H1 (cell line): ENCODE data around the gene MGAT5B. TPM values are rescaled to one million over a fixed set of nuclear protein-coding genes. Genes with fewer than 3 reads are reported as not detected.

Experiments
- CTCF ChIA-PET: fragments of 300-600 bp; sonication (Branson Sonifier 250); formaldehyde crosslinking; loops from one replicate; lab custom pipeline; 2021; ENCODE audit not compliant: partially characterized antibody; lab: Charles Lee
- POLR2A ChIA-PET: fragments of 300-600 bp; sonication (Branson Sonifier 250); formaldehyde crosslinking; loops from one replicate; lab custom pipeline; 2021; ENCODE audit warnings: inconsistent platforms; ENCODE audit not compliant: partially characterized antibody; lab: Charles Lee
- DNase-seq, 2 experiments: peaks; one replicate each; pipeline versions ENCODE4 v3.0.0 to v3.0.0-alpha.2; 2010 to 2022; ENCODE audit warnings: low spot score in 2 of 2, low read depth in 1 of 2, mixed read lengths in 1 of 2
- FAIRE-seq: peaks from 2 replicates; lab custom pipeline; 2011; peaks lifted over from hg19 to GRCh38; lab: Jason Lieb, UNC
- H2AFZ ChIP-seq: 2 replicates; pipeline ENCODE4 v1.8.1; 2012; ENCODE audit warnings: low read length, inconsistent platforms
- H2AK5ac ChIP-seq: 2 replicates; pipeline ENCODE4 v1.6.1; 2013; ENCODE audit warnings: low read depth, low read length
- H2BK120ac ChIP-seq: replicated peaks from 2 replicates; pipeline ENCODE3; 2013; ENCODE audit warnings: low read depth, low read length, inconsistent platforms
- H2BK12ac ChIP-seq: 2 replicates; pipeline ENCODE4 v1.6.1; 2013; ENCODE audit warnings: low read depth, low read length
- H2BK15ac ChIP-seq: 2 replicates; pipeline ENCODE4 v1.6.1; 2013; ENCODE audit warnings: low read length
- H2BK20ac ChIP-seq: 2 replicates; pipeline ENCODE4 v1.6.1; 2013; ENCODE audit warnings: low read length
- H2BK5ac ChIP-seq: 2 replicates; pipeline ENCODE4 v1.6.1; 2013; ENCODE audit warnings: low read depth, low read length
- H3K14ac ChIP-seq: 2 replicates; pipeline ENCODE4 v1.6.1; 2013; ENCODE audit warnings: inconsistent platforms; ENCODE audit not compliant: insufficient read length
- H3K18ac ChIP-seq: 2 replicates; pipeline ENCODE4 v1.6.1; 2013; ENCODE audit warnings: low read length; ENCODE audit errors: extremely low read depth
- H3K23ac ChIP-seq: 2 replicates; pipeline ENCODE4 v1.6.1; 2013; ENCODE audit warnings: inconsistent platforms; ENCODE audit not compliant: insufficient read length
- H3K23me2 ChIP-seq: 2 replicates; pipeline ENCODE4 v1.6.1; 2013; ENCODE audit warnings: low read depth, low read length
- H3K27ac ChIP-seq: 2 replicates; pipeline ENCODE4 v1.6.1; 2011; ENCODE audit warnings: low read depth, low read length, inconsistent platforms
- H3K27me3 ChIP-seq, 4 experiments: replicated peaks in 1 of 4; 1 replicate in 1 of 4; 2 replicates in 3 of 4; pipeline versions ENCODE4 v1.6.1 to v1.8.1; 2011 to 2013; ENCODE audit warnings: low read length in 3 of 4, mild to moderate bottlenecking in 3 of 4, inconsistent platforms in 2 of 4, mixed read lengths in 2 of 4, moderate library complexity in 1 of 4; ENCODE audit not compliant: control insufficient read depth in 3 of 4, insufficient read depth in 3 of 4; ENCODE audit errors: extremely low read depth in 1 of 4
- H3K36me3 ChIP-seq, 4 experiments: 2 replicates each; pipeline versions ENCODE4 v1.6.1 to v1.8.1; 2011 to 2013; ENCODE audit warnings: mild to moderate bottlenecking in 4 of 4, low read length in 3 of 4, moderate library complexity in 2 of 4, control low read depth in 1 of 4, inconsistent platforms in 1 of 4; ENCODE audit not compliant: insufficient read depth in 4 of 4, control insufficient read depth in 2 of 4
- H3K4ac ChIP-seq: replicated peaks from 2 replicates; pipeline ENCODE3; 2013; ENCODE audit warnings: low read length, low read depth, mixed read lengths, inconsistent platforms; ENCODE audit not compliant: insufficient read length
- H3K4me1 ChIP-seq, 4 experiments: replicated peaks in 1 of 4; 1 replicate in 1 of 4; 2 replicates in 3 of 4; pipeline versions ENCODE4 v1.6.1 to v1.8.1; 2011 to 2013; ENCODE audit warnings: low read length in 3 of 4, inconsistent platforms in 2 of 4, mixed read lengths in 1 of 4; ENCODE audit not compliant: insufficient read depth in 4 of 4, control insufficient read depth in 3 of 4
- H3K4me2 ChIP-seq, 2 experiments: 2 replicates each; pipeline versions ENCODE4 v1.6.1 to v1.8.1; 2011 to 2013; ENCODE audit warnings: low read depth in 2 of 2, low read length in 2 of 2, control low read depth in 1 of 2, inconsistent platforms in 1 of 2, mild to moderate bottlenecking in 1 of 2; ENCODE audit not compliant: insufficient read depth in 1 of 2
- H3K4me3 ChIP-seq, 4 experiments: fragments of 200-600, 300-600 bp in 1 of 4; sonication (generic), shearing (Covaris generic), sonication (Bioruptor Twin) in 1 of 4; 2 replicates each; pipeline versions ENCODE4 v1.5.1 to v1.8.1; 2011 to 2016; ENCODE audit warnings: low read length in 4 of 4, low read depth in 3 of 4, control low read depth in 2 of 4, inconsistent platforms in 2 of 4, mild to moderate bottlenecking in 2 of 4, mixed read lengths in 1 of 4, moderate library complexity in 1 of 4; ENCODE audit not compliant: insufficient read depth in 2 of 4; ENCODE audit errors: extremely low read depth in 1 of 4
- H3K56ac ChIP-seq: replicated peaks from 2 replicates; pipeline ENCODE3; 2013; ENCODE audit warnings: low read depth, mild to moderate bottlenecking, mixed read lengths, low read length, inconsistent platforms; ENCODE audit not compliant: insufficient read length
- H3K79me1 ChIP-seq: 2 replicates; pipeline ENCODE4 v1.6.1; 2013; ENCODE audit warnings: low read depth, low read length, control low read depth
- H3K79me2 ChIP-seq, 2 experiments: 2 replicates each; pipeline versions ENCODE4 v1.6.1 to v1.8.1; 2012 to 2013; ENCODE audit warnings: low read length in 2 of 2, mild to moderate bottlenecking in 2 of 2, inconsistent platforms in 1 of 2; ENCODE audit not compliant: insufficient read depth in 2 of 2, control insufficient read depth in 1 of 2
- H3K9ac ChIP-seq, 4 experiments: replicated peaks in 1 of 4; 1 replicate in 1 of 4; 2 replicates in 3 of 4; pipeline versions ENCODE4 v1.6.1 to v1.8.1; 2011 to 2013; ENCODE audit warnings: low read depth in 3 of 4, low read length in 3 of 4, control low read depth in 2 of 4, mild to moderate bottlenecking in 2 of 4, moderate library complexity in 2 of 4, inconsistent platforms in 1 of 4; ENCODE audit errors: extremely low read depth in 1 of 4
- H3K9me3 ChIP-seq, 2 experiments: 2 replicates each; pipeline versions ENCODE4 v1.6.1 to v1.8.1; 2012 to 2013; ENCODE audit warnings: mild to moderate bottlenecking in 2 of 2, moderate library complexity in 2 of 2, control low read depth in 1 of 2, inconsistent platforms in 1 of 2, low read depth in 1 of 2, low read length in 1 of 2, mixed read lengths in 1 of 2; ENCODE audit not compliant: insufficient read depth in 2 of 2
- H4K20me1 ChIP-seq, 2 experiments: replicated peaks in 1 of 2; 2 replicates each; pipeline versions ENCODE3 to v1.8.1; 2011 to 2013; ENCODE audit warnings: inconsistent platforms in 2 of 2, low read length in 2 of 2, mild to moderate bottlenecking in 1 of 2; ENCODE audit not compliant: insufficient read depth in 2 of 2, control insufficient read depth in 1 of 2
- H4K5ac ChIP-seq: 2 replicates; pipeline ENCODE4 v1.6.1; 2013; ENCODE audit warnings: low read length, low read depth, mixed read lengths, inconsistent platforms; ENCODE audit not compliant: insufficient read length
- H4K8ac ChIP-seq: 2 replicates; pipeline ENCODE4 v1.8.0; 2013; ENCODE audit warnings: mild to moderate bottlenecking, moderate library complexity, low read length, inconsistent platforms; ENCODE audit not compliant: insufficient read depth; ENCODE audit errors: extremely low read depth
- H4K91ac ChIP-seq: replicated peaks from 2 replicates; pipeline ENCODE3; 2013; ENCODE audit warnings: low read length, mixed read lengths, inconsistent platforms; ENCODE audit not compliant: insufficient read length
- ATF3 ChIP-seq: IDR thresholded peaks from 2 replicates; pipeline ENCODE4 v1.6.1; 2011; ENCODE audit warnings: low read depth, mild to moderate bottlenecking, low read length; ENCODE audit not compliant: insufficient read depth
- BACH1 ChIP-seq: IDR thresholded peaks from 2 replicates; pipeline ENCODE4 v1.6.1; 2012; ENCODE audit warnings: low read length, improper control_type of control experiment
- CEBPB ChIP-seq: IDR thresholded peaks from 2 replicates; pipeline ENCODE4 v1.6.1; 2012; ENCODE audit warnings: low read depth, low read length
- CREB1 ChIP-seq: IDR thresholded peaks from 2 replicates; pipeline ENCODE4 v1.6.1; 2012; ENCODE audit warnings: inconsistent platforms
- E2F6 ChIP-seq: IDR thresholded peaks from 2 replicates; pipeline ENCODE4 v1.6.1; 2012; ENCODE audit warnings: inconsistent platforms
- FOSL1 ChIP-seq: IDR thresholded peaks from 2 replicates; pipeline ENCODE4 v1.6.1; 2011; ENCODE audit warnings: mild to moderate bottlenecking, low read depth, low read length, moderate library complexity; ENCODE audit not compliant: insufficient read depth
- KDM4A ChIP-seq: IDR thresholded peaks from one replicate; pipeline ENCODE4 v1.7.1; 2012; ENCODE audit warnings: low read depth, mild to moderate bottlenecking, moderate library complexity, low read length, inconsistent platforms; ENCODE audit not compliant: severe bottlenecking
- SIN3A ChIP-seq, 2 experiments: IDR thresholded peaks in 1 of 2; conservative IDR thresholded peaks in 1 of 2; 2 replicates each; pipeline ENCODE4 v1.6.1; 2011 to 2012; ENCODE audit warnings: low read length in 2 of 2, improper control_type of control experiment in 1 of 2, low read depth in 1 of 2, mild to moderate bottlenecking in 1 of 2
- SIRT6 ChIP-seq: IDR thresholded peaks from one replicate; pipeline ENCODE4 v1.7.1; 2012; ENCODE audit warnings: low read length, inconsistent platforms
- SIX5 ChIP-seq: IDR thresholded peaks from 2 replicates; pipeline ENCODE4 v1.6.1; 2011; ENCODE audit warnings: mild to moderate bottlenecking, low read depth, low read length
- SP4 ChIP-seq: IDR thresholded peaks from 2 replicates; pipeline ENCODE4 v1.6.1; 2012; ENCODE audit warnings: low read length, inconsistent platforms
- SRF ChIP-seq: IDR thresholded peaks from 2 replicates; pipeline ENCODE4 v1.6.1; 2011; ENCODE audit warnings: mild to moderate bottlenecking, low read depth, low read length, moderate library complexity
- ZNF274 ChIP-seq: IDR thresholded peaks from 2 replicates; pipeline ENCODE4 v1.7.0; 2012; ENCODE audit warnings: low read length, borderline replicate concordance; ENCODE audit errors: extremely low read depth
- WGBS, 2 experiments: shearing (Covaris generic) in 1 of 2; methylation state at CpG; one replicate each; pipeline versions ENCODE4 v1.1.6 to v1.1.7; 2013 to 2015; ENCODE audit warnings: low lambda C conversion rate in 2 of 2, mixed read lengths in 2 of 2, inconsistent platforms in 1 of 2, low coverage in 1 of 2, missing lambda C conversion rate in 1 of 2; ENCODE audit not compliant: insufficient replicate concordance in 2 of 2, insufficient coverage in 1 of 2, insufficient read length in 1 of 2; ENCODE audit errors: extremely low coverage in 1 of 2, missing lambda C conversion rate in 1 of 2; 5-methylcytosine and 5-hydroxymethylcytosine counted together
- polyA plus RNA-seq, 7 experiments: library from polyadenylated mRNA; depleted of rRNA in 3 of 7; stranded (reverse) in 5 of 7; unstranded in 2 of 7; fragments of >200 nt in 5 of 7; fragments of 200-250 nt in 2 of 7; gene quantifications; 1 replicate in 5 of 7; 2 replicates in 1 of 7; 4 replicates in 1 of 7; pipeline versions ENCODE4 v1.2.1 to v1.2.3, GENCODE V29; 2011 to 2013; ENCODE audit warnings: missing spikeins in 2 of 7, mixed read lengths in 2 of 7
- total RNA-seq: library from RNA; stranded (reverse); fragmentation: NEBNext Ultra II Directional; extraction: Animal tissue kit (Norgen Biotek cat#: 25700); gene quantifications from 2 replicates; pipeline ENCODE4 v1.2.1, GENCODE V29; 2021

Gene MGAT5B
- total and polyA plus RNA-seq, 2 of the 8 experiments (the other 6 are each of a cell fraction or from before 2014, with no cell fraction given): 7.9 to 8.2 TPM

DNA sequence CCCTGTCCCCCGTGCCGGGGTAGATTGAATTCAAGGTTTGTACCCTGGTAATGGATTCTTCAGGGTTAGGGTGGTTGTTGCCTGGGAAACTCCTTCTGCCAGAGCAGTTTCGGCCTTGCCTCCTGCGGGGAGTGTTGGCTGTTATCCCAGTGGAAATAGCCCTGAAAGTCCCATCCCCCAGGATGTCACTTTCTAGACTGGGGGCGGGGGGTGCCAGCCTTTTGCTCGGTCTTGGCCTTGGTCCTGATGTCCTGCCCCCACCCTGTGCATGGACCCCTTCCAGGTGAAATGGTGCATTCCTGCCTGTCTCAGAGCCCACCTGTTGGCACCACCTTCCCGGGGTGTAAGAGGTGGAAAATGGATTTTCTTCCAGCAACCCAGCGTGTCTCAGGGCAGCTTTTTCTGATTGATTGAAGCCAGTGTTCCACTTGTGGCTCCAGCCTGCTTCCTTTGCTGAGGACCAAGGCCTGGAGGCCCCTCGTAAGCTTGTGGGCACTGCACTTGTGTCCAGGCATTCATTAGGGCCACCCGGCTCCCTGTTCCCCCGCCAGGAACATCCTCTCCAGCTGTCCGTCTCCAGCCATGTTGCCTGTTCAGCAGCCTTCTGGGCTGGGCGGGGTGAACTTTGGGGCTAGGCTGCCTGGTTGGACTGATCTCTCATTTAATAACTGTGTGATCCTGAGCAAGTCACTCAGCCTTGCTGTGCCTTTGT, 25.6 kb downstream of the MGAT5B start:
- H2BK15ac ChIP-seq: no peak overlapping the region
- no peak overlapping the region for H2BK5ac ChIP-seq
- H2BK20ac ChIP-seq: no peak overlapping the region
- no peak overlapping the region for H3K4ac ChIP-seq
- no peaks in the 10 kb centered on the region for H3K36me3 ChIP-seq
- ChIA-PET POLR2A (no interaction called here), CTCF (no interaction called here)
- no peak overlapping the region for H3K27ac ChIP-seq
- H3K4me3 ChIP-seq: no peak overlapping the region
- no peak overlapping the region for H3K56ac ChIP-seq
- H2BK12ac ChIP-seq: no peak overlapping the region
- H4K8ac ChIP-seq: peak overlapping the region; percentile 35; the same call in 1 of the 2 replicates
- no peaks in the 10 kb centered on the region; a peak in 2 of 7 replicates for H3K4me1 ChIP-seq
- FAIRE-seq (no peak), DNase-seq (no peak)
- H3K9ac ChIP-seq: no peak overlapping the region
- H4K5ac ChIP-seq: no peak overlapping the region
- no peak overlapping the region for H3K4me2 ChIP-seq
- H3K18ac ChIP-seq: no peak overlapping the region
- H3K79me2 ChIP-seq: no peaks in the 10 kb centered on the region
- H2AFZ ChIP-seq: no peak overlapping the region
- H3K79me1 ChIP-seq: no peaks in the 10 kb centered on the region
- no peak overlapping the region for H2AK5ac ChIP-seq
- no peak overlapping the region for H3K23ac ChIP-seq
- WGBS, 2 experiments: 86% methylated on average over 13 of the region's 13 CpGs; no CpG with 5 or more reads in 1 of the 2 experiments
- no peaks in the 10 kb centered on the region for H4K20me1 ChIP-seq
- no peak overlapping the region for H4K91ac ChIP-seq
- H2BK120ac ChIP-seq: no peak overlapping the region
- no peak overlapping the region for H3K14ac ChIP-seq
- no peaks in the 10 kb centered on the region for H3K23me2 ChIP-seq
- H3K9me3 ChIP-seq: peaks cover 10 to 16% of the 10 kb centered on the region in 2 experiments
- no peaks in the 10 kb centered on the region for H3K27me3 ChIP-seq
- TF ChIP-seq CREB1 (no peak), SRF (no peak), BACH1 (no peak), SIX5 (no peak), KDM4A (no peak), FOSL1 (no peak), SIRT6 (no peak), ZNF274 (no peak), SIN3A (conservative IDR thresholded peaks at IDR 0.05 in 1 of 2, IDR thresholded peaks at IDR 0.05 in 1 of 2; ENCODE audit: low read depth in 1 of 2, low read length in 2 of 2) (no peak), SP4 (no peak), ATF3 (no peak), E2F6 (no peak), CEBPB (no peak)
